HG03159 (cell line): Measurements from ENCODE around the gene DDX17.

Source experiments
- ATAC-seq: cut with Tn5 transposase; IDR thresholded peaks from one replicate; pipeline ENCODE4 v1.9.1; 2021; ENCODE audit warnings: mild to moderate bottlenecking, moderate library complexity; ENCODE audit not compliant: unreplicated experiment

DDX17 gene

GRCh38 chr22:38451404-38451803 is 54.7 kb downstream of the DDX17 start:
- ATAC-seq = no peak

DNA sequence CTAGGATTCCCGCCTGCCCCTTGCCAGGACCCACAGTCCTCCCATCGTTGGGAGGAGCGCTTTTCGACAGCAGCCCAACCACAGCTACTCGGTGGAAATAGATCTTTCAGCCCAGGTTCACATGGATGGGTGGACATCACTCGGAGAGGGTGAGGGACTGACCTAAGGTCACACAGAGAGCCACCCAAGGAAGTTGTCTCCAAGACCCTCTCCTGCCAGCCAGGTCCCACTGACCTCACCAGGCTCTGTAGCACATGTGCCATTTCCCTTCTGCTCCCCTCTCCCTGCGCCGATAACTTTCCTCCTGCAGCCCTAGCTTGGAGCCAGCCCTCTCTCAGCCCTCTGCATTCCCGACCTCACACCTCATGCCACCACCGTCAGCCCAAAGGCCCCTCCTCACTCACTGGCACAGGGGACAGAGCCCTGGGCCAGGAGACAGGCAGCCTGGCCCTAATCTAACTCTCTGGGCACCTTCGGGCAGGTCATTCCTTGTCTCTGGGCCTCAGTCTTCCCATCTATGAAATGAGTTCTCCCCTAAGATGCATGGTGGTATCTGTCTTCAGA is 55.8 kb downstream of the DDX17 start:
- no peak for ATAC-seq

DNA sequence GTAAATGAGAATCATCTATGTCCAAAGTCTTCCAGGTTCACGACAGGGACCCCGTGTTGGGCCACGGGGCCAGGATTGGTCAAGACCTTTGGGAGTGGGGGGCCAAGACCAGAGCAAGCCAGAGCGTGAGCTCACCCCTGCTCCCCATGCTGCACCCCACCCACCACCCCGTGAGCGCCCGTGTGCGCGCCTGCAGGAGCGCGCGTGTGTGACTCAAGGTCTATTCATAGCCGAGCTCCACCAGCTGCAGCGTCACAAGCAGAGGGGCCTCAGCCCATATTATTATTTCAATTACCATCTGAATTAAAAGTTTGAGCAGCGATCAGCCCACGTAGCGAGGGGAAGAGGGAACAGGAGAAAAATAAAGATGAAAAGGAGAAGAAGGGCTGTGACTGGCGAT is 56.3 kb downstream of the DDX17 start:
- no peak for ATAC-seq

- no peak for ATAC-seq
Measured at GRCh38 chr22:38448945-38449745, 57.0 kb downstream of the DDX17 start.

DNA sequence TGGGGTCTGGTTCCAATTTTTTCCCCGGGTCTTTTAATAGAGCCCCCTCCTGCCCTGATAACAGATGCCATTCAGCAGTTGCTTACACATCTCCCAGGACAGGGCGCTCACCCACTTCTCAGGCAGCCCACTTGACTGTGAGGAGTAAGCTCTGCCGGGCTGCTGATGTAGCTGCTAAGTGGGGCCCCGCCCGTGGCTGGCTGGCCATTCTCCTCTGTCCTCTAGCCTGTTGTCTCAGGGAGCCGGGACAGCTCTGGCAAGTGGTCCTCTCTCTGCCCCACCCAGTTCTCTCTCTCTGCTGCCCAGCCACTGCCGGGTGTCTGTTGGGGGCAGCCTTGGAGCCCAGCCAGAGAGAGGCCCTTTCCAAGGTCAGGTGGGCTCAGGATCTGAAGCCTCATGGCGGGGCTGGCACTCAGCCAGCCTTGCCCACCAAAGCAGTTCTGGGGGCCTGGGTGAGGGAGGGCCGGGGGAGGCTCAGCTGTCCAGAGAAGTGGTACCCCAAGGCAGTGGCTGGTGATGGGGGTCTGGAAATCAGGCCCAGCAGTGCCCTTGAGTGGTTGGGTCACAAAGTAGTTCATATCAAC is 60.0 kb downstream of the DDX17 start:
- ATAC-seq = no peak

GRCh38 chr22:38444783-38445182 is 61.3 kb downstream of the DDX17 start:
- no peak for ATAC-seq

DNA sequence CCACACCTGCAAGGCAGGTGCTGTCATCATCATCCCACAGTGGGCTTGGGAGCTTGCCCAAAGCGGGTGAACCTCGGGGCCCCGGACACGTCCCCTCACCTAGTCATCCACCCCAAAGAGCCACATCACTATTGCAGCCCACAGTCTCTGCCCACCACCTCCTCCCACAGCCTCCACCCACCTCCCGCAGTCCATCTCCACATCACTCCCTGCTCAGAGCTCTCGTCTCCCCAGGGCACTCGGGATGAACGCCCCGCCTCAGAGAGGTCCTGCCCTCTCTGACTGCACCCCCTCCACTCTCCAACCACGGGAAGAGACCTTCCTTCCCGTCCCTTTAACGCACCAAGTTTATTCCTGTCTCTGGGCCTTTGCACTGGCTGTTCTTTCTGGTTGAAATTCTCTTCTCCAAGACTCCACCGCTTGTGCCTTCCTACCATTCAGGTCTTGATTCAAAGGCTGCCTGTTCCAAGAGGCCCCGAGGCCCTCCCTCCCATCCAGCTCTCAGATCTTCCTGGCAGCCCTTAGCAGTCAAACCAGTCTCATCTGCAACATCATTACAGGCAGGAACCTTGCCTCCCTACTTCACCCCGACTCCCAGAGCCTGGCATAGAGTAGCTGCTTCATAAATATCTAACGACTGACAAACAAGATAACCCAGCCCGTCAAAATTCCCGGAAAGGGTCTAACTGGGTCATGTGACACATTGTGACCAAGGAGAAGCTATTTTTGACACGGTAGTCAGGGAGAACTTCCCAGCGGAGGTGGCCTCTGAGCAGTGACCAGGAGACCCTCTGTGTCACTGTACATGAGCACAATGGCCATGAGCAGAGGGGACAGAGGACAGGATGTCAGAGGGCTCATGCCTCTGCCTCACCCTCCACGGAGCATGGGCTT is 62.2 kb downstream of the DDX17 start:
- ATAC-seq = no peak

GRCh38 chr22:38442967-38443627 is 63.0 kb downstream of the DDX17 start:
- ATAC-seq = no peak

GRCh38 chr22:38441620-38442287 is 64.4 kb downstream of the DDX17 start:
- ATAC-seq = no peak

DNA sequence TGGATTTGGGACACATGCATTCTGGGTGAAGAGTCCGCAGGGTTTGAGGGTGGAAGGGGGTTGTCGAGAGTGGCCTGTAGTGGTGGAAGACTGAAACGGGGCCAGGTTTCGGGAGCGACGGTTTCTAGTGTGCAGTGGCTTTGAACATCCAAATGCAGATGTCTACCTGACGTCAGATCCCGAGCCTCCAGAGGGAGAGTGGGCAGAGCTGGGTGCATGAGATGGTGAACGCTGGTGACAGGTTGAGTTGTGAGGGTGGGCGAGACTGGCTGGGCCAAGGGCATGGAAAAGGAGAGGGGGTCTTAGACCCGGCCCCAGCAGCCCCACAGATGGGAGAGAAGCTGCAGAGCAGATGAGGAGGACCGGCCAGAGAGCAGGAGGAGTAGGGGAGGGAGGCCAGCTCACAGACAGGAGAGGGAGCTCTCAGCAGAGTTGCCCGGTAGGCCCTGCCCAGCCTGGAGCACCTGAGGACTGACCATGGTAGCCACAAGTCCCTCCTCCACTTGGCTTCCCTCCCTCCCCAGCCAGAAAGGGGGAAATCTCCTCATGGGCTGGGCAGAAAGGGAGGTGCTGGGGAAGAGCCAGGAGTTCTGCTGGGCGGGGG is 65.3 kb downstream of the DDX17 start:
- no peak for ATAC-seq

GRCh38 chr22:38437416-38437815 is 68.7 kb downstream of the DDX17 start:
- ATAC-seq = no peak

- ATAC-seq = no peak
Measured at GRCh38 chr22:38436629-38437395, 69.3 kb downstream of the DDX17 start.

DNA sequence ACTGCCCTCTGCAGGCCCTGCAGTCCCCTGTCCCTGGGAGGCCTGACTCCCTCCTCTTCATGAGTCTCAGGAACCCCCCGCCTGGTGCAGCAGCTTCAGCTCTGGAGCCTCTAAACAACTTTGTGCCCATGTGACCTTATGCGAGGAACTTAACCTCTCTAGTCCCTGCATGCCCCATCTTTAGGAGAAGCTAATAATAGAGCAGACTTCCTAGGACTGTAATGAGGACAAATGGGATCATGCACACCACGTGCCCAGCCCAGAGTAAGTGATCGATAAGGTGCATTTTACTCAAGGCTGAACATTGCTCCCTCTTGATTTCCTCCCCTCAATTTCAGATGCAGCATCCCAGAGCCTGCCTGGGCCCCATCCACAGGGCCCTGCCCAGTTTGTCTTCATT is 70.1 kb downstream of the DDX17 start:
- no peak for ATAC-seq

DNA sequence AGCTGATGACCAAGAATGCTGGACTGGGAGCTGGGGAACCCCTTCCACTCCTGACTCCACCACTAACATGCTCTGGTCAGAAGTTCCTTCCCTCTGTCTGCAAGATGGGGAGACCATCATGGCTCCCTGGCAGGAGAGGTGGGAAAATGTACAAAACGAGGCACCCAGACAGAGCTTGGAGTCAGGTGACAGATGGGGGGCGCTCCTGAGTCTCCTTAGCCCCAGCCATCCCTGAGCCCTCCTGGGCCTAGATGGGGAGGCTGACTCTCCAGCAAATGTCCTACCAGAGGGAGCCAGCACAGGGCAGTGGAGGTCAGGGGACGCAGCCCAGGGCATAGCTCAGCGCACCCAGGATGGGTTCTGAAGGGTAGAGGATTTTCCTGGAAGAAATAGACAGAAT is 71.1 kb downstream of the DDX17 start:
- no peak for ATAC-seq

GRCh38 chr22:38433871-38434270 is 72.2 kb downstream of the DDX17 start:
- no peak for ATAC-seq
